GM21786 (cell line): ENCODE results near the gene PDE6C.

Experiments
- ATAC-seq: cut with Tn5 transposase; IDR thresholded peaks from one replicate; pipeline ENCODE4 v1.9.1; 2021; ENCODE audit not compliant: unreplicated experiment

PDE6C gene

DNA sequence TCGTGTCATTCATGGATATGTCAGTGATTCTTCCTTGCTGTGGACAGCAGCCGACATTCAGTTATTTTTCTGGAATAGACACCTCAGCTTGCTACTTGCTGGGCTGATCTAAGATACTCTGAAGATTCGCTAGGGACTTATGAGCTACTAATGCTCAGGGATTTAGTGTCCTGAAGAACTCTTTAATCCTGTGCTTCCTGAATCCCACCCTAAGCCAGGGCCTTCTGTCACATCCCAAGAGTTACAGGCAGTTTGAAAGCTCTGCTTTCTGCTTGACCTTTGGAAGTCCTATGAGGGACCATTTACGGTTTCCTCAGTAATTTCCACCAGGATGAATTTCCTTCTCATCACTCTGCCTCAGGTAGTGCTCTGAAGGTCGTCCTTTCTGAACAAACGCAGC lies at the start of gene PDE6C:
TSS of gene PDE6C (plus strand) at position 227 of the 400 bp plus-strand sequence. CDS start 189 bp downstream, outside the sequence.
- no peak for ATAC-seq

DNA sequence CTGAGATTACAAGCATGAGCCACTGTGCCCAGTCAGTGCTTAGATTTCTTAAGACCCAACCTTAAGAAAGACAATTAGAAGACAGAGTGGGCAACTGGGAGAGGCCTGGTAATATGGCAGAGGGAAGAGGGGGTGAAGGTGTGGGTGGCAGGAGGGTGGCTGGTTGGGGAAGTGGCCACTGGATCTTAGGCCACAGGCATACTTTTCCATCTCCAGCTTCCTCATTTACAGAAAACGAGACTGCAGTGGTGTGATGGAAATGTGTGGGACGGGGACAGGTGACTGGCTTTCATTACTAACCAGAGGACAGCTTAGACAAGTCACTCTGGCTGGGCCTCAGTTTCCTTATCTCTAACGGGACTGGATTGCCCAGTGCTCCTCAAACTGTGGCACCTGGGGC lies 46.9 kb upstream of the PDE6C start:
- ATAC-seq = no peak

DNA sequence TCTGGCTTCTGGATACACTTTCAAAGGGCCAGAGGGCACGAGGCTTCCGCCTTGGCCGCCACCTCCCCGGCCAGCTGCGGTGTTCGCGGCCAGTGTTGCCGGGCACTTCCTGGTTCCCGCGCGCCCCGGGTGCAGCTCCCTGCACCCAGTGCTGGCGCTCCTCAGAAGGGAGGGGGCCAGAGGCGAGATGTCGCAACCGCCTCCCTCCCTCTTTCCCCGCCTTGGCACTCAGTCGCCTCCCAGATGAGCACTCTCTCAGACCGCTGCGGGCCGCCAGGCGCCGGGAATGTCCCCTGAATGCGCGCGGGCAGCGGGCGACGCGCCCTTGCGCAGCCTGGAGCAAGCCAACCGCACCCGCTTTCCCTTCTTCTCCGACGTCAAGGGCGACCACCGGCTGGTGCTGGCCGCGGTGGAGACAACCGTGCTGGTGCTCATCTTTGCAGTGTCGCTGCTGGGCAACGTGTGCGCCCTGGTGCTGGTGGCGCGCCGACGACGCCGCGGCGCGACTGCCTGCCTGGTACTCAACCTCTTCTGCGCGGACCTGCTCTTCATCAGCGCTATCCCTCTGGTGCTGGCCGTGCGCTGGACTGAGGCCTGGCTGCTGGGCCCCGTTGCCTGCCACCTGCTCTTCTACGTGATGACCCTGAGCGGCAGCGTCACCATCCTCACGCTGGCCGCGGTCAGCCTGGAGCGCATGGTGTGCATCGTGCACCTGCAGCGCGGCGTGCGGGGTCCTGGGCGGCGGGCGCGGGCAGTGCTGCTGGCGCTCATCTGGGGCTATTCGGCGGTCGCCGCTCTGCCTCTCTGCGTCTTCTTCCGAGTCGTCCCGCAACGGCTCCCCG lies 45.7 kb upstream of the PDE6C start, which contains the start of gene FFAR4:
TSS of gene FFAR4 (plus strand) at position 231 of the 842 bp plus-strand sequence. CDS start at position 287, 56 bp downstream.
- no peak for ATAC-seq

DNA sequence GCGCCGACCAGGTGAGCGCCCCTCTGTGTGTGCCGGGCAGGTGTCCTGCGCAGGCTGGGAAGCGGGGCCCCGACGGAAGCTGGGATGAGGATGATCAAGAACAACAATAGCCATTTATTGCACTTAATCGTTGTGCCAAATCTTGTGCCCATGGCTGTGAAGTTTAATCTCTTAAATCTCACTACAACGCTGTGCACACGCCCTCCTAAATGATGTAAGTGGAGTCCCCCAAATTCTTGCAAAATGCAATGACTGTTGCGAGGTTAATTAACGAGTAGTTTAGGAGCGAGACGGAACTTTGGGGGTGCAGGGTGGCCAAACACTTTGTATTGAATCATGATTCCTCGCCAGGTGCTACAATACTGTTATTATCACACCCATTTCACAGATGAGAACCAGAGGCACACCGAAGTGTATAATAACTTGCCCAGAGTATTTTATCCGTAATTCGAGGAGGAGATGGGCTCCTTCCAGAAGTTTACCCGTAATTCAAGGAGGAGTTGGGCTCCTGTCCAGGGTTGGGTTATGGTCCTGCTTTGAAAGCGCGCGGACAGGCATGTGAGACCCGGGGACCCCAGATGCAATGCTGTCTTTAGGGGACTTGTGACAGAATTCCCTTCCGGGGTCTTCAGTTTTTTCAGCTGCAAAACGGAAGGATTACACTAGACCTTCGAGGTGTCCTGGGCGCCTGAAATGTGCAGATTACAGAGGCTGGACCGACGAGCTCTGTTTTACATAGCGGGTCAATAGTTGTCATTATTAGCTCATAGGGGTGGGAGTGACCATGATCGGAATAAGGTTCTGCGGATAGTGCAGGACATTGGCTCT lies 44.8 kb upstream of the PDE6C start:
- no peak for ATAC-seq

DNA sequence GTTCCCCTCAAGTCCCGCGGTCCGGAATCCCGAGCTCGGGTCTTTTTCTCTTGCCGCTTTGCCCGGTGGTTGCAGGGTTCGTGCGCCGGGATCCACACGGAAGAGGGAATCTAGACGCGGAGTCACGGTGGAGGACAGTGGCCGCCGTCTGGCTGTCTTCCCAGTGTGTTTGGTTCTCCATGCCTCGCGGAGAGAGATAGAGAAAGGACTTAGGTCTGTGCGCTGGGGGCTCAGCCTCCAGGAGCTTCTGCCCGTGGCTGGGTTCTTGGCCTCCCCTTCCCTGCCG lies 44.3 kb upstream of the PDE6C start:
- ATAC-seq = no peak

DNA sequence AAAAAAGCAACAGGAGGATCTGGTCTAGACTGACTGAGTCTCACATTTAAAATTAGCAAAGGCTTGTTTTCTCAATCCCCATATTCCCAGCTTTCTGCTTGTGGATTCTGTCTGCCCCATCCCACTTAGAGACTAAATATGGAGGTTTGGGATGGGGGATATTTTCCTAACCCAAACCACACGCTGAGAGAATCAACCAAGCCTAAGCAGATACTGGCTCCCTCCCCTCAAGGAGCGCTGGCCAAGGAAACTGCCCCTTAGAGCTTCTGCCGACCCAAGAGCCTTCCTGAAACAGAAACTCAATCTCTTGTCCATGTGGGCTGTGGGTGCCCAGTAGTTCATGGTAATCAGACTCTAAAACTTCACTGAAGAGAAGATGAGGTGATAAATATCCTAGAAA lies 42.0 kb upstream of the PDE6C start:
- ATAC-seq = no peak

DNA sequence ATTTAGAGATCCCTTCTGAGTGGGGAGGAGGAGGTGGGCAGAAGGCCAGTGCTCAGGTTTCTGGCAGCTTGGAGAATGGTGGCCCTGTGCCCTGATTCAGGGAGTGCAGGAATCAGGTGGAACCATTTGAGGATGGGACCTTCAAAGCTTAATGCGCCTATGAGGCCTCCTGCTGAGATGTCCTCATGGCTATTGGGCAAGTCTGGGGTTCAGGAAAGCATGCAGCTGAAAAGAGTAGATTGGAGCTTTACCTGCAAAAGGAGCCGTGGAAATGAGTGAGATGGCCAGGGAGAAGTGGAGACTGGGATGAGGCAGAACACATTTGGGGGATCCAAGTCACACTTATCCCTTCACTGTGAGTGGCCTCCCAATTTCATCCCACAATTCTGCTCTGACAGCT lies 39.7 kb upstream of the PDE6C start:
- ATAC-seq = no peak

DNA sequence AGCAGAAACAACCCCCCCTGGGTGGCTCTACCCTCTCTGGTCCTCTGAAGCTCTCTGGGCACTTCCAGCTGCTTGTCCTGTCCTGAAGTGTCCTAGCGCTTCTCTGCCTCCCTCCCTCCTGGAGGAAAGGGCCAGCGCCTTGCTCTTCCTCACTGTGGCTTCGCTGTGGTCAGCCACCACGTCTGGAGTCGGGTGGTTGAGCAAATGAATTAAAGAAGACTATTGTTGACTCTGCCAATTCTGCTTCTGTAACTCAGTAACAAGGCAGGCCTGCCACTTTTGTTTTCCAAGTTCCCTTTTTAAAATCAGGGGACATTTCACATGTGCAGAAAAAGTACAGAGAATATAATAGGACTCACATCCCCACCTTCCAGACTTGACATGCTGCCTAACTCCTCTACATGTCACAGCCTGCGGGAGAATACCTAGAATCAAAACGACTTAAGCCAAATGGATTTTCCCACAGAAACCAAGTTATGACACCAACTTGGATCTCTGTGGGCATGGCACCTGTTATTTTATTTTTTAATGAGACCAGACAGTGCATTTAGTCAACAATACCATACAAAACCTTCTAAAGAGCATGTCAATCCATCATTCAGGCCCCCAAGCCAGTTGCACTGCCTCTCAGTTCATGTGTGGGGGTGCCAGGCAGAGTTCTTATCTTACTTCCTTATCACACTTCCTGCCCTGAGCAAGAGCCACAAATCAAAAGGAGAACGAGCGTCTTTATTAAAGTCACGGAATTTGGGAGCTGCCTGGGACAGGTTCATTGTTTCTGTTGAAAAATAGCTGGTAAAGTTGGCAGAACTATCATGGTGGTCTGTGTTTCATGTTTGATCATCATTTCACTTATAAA lies 39.1 kb upstream of the PDE6C start:
- ATAC-seq = no peak

DNA sequence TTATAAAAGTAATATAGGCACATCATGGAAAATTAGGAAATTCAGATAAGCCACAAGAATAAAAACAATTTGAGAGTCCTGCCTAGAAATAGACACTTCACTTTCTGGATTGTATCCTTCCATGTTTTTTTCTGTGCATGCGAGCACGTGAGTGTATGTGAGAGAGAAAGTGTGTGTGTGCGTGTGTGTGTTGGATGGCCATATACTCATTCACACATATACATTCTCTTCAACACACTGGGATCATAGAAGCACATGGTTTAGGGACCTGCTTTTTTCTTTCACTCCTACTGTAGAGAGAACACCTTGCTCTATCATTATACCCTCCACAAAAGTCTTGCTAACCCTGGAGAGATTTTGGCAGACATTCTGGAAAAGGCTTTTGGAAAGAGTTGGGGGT lies 38.4 kb upstream of the PDE6C start:
- ATAC-seq = no peak

DNA sequence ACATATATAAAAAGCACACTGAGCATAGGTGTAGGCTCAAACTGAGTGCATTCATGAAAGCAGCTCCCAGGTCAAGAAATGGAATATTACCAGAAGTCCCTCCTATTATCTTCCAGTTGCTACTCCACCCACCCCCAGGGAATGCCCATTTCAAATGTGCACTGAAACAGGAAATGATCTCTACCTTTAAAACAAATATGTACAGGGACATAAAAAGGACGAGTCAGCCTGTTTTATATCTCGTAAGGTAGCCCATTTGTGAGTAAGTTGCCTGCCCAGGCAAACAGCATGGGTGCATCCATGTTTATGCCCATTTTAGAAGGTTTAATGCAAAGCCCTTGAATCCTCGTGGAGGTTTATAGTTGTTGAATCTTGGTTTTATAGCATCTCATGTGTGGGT lies 35.4 kb upstream of the PDE6C start:
- ATAC-seq = no peak

DNA sequence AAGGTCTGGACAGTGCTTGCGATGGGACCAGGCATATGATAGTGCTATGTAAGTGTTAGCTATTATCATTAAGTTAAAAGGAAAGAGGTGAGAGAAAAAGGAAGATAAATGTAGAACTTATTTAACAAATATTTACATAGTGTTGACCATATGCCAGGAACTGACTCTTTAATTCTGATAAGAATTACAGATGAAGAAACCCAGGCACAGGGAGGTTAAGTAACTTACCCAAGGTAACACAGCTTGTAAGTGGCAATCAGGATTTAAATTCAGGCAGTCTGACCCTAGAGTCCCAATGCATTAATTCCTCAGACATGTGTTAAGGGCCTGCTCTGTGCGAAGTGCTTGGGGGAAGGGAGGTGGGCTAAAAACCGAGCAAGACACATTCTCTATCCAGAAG lies 34.8 kb upstream of the PDE6C start:
- ATAC-seq = no peak

DNA sequence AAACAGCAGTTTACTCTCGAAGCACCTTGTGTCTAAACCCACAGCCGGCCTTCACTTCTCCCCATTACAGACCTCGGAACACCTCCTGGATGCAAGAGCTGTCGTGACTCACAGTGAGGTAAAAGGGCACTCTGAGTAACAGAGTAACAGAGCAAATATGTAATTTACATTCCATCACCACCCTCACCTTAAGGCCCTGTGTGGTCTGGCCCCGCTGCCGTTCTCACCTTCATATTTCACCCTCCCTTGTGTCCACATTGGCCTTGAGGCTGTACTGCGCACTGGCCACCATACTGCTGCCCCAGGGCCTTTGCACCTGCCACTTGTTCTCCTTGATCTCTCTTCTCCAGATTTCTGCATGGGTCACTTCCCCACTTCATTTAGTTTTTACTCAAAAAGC lies 33.2 kb upstream of the PDE6C start:
- no peak for ATAC-seq

DNA sequence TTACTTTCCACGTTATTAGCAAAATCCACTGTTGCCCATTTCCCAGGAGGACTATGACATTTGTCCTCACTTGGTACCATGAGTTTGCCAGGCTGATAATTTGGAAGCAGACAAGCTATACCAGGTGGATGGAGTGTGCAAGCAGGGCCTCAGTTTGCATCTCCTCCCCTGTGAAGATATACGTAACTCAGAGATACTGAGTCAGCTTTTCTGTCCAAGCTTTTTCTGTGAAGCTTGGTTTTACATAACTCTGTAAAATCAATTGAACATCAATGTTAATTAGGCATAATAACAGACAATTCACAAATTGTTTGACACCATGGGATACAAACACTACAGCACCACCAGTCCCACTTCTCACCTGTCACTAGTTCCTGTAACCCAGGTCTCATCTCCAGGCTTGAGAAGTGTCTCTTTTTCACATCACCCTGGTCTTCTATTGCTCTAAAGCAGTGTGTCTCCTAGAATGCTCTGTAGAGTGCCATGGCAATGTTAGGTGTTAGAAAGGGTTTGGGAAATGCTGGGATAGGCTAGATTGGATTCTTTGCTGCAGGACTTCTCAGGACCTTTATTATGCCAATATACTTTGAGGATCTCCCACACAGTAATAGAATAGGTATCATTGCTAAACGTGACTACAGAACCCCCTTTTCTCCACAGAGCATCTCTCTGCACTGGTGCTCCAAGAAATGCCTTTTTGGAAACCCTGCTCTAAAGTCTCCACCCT lies 32.2 kb upstream of the PDE6C start:
- ATAC-seq = no peak

DNA sequence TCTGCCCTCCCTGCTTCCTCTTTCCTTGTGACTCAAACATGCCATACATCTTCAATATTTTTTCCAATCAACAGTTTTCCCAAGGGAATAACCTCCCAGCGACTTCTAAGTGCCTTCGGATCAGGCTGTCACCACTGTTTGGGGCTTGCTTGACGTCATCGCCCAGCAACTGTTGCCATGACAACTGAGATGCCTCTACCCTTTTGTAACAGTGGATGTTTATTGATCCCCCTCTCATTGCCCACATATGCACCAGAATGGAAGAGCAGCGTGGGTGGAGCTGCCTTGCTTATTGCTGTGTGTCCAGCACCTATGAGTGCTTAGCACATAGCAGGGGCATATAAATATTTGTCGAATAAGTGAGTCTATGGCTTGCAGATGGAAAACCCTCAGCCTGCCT lies 31.5 kb upstream of the PDE6C start:
- ATAC-seq = no peak

DNA sequence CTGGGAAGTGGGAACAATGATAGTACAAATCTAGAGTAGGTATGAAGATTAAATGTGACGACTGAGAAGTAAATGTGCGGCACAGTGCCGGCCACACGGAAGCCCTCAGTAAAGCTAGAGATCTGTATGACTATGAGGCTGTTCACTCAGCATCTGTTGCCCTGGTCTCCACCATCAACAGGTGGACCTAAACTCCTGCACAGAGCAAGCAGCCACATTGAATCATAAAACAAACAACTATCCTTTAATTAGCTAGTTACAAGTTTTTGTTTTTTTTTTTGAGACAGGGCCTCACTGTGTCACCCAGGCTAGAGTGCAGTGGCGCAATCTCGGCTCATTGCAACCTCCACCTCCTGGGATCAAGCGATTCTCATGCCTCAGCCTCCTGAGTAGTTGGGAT lies 27.9 kb upstream of the PDE6C start:
- ATAC-seq = no peak

DNA sequence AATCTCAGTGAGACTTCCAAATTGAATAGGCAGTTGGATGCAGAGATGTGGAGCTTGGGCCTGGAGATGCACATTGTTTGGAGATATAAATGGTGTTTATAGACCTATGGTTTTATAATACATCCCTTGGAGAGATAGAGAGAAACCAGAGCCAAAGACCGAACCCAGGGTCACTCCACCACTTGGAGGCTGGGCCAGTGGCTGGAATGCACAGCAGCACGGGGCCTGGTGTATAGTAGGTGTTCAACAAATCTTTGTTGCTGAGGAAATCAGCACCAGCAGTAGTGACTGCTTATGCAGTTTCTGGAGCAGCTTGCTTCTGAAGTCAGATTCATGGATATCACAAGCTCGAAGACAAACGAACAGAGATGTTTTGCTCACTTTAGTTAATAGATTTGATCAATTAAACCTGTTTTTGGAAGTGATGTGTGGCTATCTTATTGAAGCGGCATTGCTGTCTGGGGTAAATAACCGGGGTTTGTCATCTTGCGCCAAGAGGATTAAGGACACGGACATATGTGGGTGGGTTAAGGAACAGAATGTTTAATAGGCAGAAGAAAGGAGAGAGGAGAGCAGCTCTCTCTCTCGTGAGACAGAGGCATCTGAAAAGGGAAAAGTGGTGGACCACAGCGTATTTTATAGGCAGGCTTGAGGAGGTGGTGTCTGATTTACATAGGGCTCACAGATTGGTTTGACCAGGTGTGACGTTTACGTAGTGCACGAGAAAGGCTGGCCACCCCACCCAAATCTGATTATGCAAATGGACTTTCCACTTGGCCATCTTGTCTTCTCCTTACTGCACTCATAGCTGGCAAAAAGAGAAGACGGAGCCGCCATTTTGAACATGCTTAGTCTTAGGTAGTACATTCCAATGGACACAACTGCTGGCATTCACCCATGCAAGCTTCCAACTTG lies 22.4 kb upstream of the PDE6C start:
- ATAC-seq = no peak

DNA sequence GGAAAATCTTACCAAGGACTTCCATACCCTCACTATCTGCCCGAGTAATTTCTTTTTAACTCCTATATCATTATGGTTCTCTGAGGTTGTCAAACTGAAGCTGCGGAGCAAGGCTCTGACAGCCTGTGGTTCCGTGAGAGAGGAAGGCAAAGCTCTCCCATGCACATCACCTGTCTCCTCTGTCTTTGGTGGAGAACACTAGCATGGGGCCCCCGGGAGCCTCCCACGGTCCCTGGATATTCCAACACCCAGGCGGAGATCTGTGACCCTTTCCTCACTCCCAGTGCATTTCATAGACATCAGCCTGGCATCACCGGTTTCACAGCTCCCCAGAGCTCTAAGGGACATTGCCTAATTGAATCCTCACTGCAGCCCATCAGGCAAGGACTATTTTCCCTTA lies 21.7 kb upstream of the PDE6C start:
- ATAC-seq = no peak

DNA sequence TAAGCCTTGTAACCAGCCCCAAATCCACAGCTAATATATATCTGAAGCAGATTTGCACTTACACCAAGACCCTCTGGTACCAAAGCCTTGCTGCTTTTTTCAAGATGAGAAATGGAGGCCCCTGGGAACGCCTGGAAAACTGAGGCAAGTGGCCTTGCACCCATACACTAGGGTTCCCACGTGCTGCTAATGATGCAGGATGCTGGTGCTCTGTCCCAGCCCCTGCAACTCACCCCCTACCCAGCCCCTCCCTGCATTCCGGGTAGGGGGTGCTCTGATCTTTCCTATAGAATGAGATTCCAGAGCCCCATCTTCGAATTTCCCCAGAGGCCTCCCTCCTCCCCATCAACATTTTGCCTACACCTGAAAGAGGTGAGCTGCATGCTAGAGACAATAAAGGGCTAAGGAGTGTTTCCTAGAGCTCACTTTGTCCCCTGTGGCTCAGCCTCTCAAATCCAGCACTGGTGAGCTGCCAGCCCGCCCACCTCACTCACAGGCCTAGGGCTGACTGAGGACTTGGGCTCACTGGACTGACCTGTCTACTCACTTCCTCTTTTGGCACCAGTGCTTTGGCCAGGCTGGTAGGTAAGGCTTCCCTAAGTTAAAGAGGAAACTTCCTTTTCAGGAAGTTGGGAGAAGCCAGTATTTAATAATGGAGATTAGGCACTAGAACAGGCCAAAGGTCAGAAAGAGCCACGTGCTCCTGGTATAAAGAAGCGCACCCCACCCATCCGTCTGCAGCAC lies 21.1 kb upstream of the PDE6C start:
- ATAC-seq = no peak

DNA sequence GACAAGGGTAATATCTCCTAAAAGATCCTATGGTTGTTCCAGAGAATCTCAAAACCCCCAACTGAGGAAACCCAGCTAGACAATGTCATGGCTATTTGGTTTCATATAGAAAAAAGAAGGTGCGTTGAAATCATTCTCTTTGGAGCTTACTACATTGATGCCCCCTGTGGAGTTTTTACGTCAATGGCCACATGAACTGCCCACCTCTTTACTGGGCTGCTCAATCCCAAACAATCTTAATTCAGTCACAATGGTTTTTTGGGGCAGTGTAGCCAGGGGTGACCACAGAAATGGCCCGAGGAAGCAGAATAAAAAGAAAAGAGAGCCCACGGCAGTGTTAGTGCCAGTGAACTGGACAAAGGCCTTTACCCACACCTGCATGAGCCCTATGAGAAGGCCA lies 19.1 kb upstream of the PDE6C start:
- no peak for ATAC-seq
